Karpas-422 (cell line): Measurements from ENCODE around the gene MEAF6. TPM values are rescaled to one million over a fixed set of nuclear protein-coding genes. Genes with fewer than 3 reads are reported as not detected.
A peak's percentile ranks its signal among the peaks of the same experiment; 100 is the strongest.
"Not testable (repeated sequence)": the region's sequence is repeated elsewhere in the genome, so short reads cannot be mapped to it uniquely, and the experiment has no call there.

ENCODE experiments used
- DNase-seq: peaks from one replicate; pipeline ENCODE4 v3.0.0-alpha.2; 2015
- H2AFZ ChIP-seq: fragments of 200-600 bp; sonication (generic); 2 replicates; pipeline ENCODE4 v1.6.1; 2014; ENCODE audit warnings: antibody characterized with exemption, low read length, mixed read lengths
- H3K27ac ChIP-seq: fragments of 200-600 bp; sonication (generic); 2 replicates; pipeline ENCODE4 v1.5.1; 2014; ENCODE audit warnings: mild to moderate bottlenecking, low read length, moderate library complexity
- H3K27me3 ChIP-seq: fragments of 200-600 bp; sonication (generic); 2 replicates; pipeline ENCODE4 v1.6.1; 2014; ENCODE audit warnings: low read length, mixed read lengths
- H3K36me3 ChIP-seq: fragments of 200-600 bp; sonication (generic); 2 replicates; pipeline ENCODE4 v1.6.1; 2014; ENCODE audit warnings: low read length, mixed read lengths; ENCODE audit not compliant: insufficient read depth
- H3K4me1 ChIP-seq: fragments of 200-600 bp; sonication (generic); 2 replicates; pipeline ENCODE4 v1.6.1; 2014; ENCODE audit warnings: mild to moderate bottlenecking, low read length, mixed read lengths
- H3K4me2 ChIP-seq: fragments of 200-600 bp; sonication (generic); 2 replicates; pipeline ENCODE4 v1.6.1; 2014; ENCODE audit warnings: low read length, low read depth, mild to moderate bottlenecking; ENCODE audit not compliant: poor library complexity, severe bottlenecking
- H3K4me3 ChIP-seq: fragments of 200-600 bp; sonication (generic); 2 replicates; pipeline ENCODE4 v1.5.1; 2014; ENCODE audit warnings: mild to moderate bottlenecking, antibody characterized with exemption, low read length, mixed read lengths
- H3K79me2 ChIP-seq: fragments of 200-600 bp; sonication (generic); 2 replicates; pipeline ENCODE4 v1.6.1; 2014; ENCODE audit warnings: mild to moderate bottlenecking, low read length, mixed read lengths
- H3K9ac ChIP-seq: fragments of 200-600 bp; sonication (generic); 2 replicates; pipeline ENCODE4 v1.6.0; 2014; ENCODE audit warnings: low read length
- H3K9me2 ChIP-seq: fragments of 200-600 bp; sonication (generic), shearing (Covaris generic); replicated peaks from 2 replicates; pipeline ENCODE4 v1.6.0; 2014; ENCODE audit warnings: mild to moderate bottlenecking, low read length, moderate library complexity; ENCODE audit not compliant: insufficient read depth
- H3K9me3 ChIP-seq: fragments of 300-700, 200-600 bp; sonication (generic); 2 replicates; pipeline ENCODE4 v1.6.1; 2014; ENCODE audit warnings: low read length, mixed read lengths
- H4K20me1 ChIP-seq: fragments of 200-600 bp; sonication (generic); 2 replicates; pipeline ENCODE4 v1.6.1; 2014; ENCODE audit warnings: mild to moderate bottlenecking, antibody characterized with exemption, low read length, low read depth; ENCODE audit not compliant: insufficient read depth
- total RNA-seq: library from RNA; depleted of rRNA; stranded (reverse); fragments of >200 nt; shearing (Covaris generic); gene quantifications from 2 replicates; pipeline ENCODE4 v1.2.3, GENCODE V29; 2014; ENCODE audit warnings: low replicate concordance

MEAF6 gene
- total RNA-seq, 1 experiment from 2014 or later, result 105 TPM

GRCh38 chr1:37518241-37518640 lies 3.7 kb upstream of the MEAF6 start:
- H2AFZ ChIP-seq, DNase-seq, H3K4me3 ChIP-seq, H3K27me3 ChIP-seq, H3K9me3 ChIP-seq, H3K4me2 ChIP-seq, H3K9ac ChIP-seq, H3K36me3 ChIP-seq, H3K27ac ChIP-seq, H3K9me2 ChIP-seq, H4K20me1 ChIP-seq: not testable (repeated sequence)
- Histone ChIP-seq H3K4me1 (peaks cover 14% of the 10 kb centered on the region), H3K79me2 (peaks cover 12% of the 10 kb centered on the region)

DNA sequence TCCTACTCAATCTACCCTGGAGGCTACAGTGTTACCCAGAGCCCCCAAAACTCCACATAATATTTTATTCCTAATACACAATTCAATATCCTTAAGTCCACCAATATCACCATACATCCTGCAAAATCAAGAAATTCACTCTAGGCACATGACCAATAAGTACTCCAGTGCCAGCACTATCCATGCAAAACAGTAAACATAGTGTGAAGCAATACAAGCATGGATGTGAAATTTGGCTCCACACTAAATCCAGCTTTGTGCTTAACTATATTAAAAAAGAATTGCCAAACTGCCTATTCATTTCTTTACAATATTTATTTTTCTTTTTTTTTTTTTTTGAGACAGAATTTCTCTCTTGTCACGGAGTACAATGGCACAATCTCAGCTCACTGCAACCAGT lies 3.0 kb upstream of the MEAF6 start:
- H3K9ac ChIP-seq, result no peak overlapping the region
- peaks cover 17% of the 10 kb centered on the region for H3K4me1 ChIP-seq
- no peak for DNase-seq

GRCh38 chr1:37515185-37516034 lies 844 bp upstream of the MEAF6 start:
- peak overlapping the region; percentile 93 for H3K4me3 ChIP-seq
- H2AFZ ChIP-seq, result peak overlapping the region; percentile 97
- H3K9me2 ChIP-seq, result no peaks in the 10 kb centered on the region
- peaks cover 12% of the 10 kb centered on the region; the same call in 1 of the 2 replicates for H3K36me3 ChIP-seq
- H3K27ac ChIP-seq, result no peak overlapping the region
- H3K79me2 ChIP-seq, result peaks cover 34% of the 10 kb centered on the region
- H3K4me1 ChIP-seq, result peaks cover 17% of the 10 kb centered on the region
- H3K4me2 ChIP-seq, result peak overlapping the region; percentile 91
- H4K20me1 ChIP-seq, result peaks cover 6% of the 10 kb centered on the region; the same call in 1 of the 2 replicates
- no peak for DNase-seq
- H3K9me3 ChIP-seq, result no peaks in the 10 kb centered on the region
- peak overlapping the region; percentile 99 for H3K9ac ChIP-seq
- no peaks in the 10 kb centered on the region for H3K27me3 ChIP-seq

More for the DNA sequence above, 3.0 kb upstream of the MEAF6 start:
- Histone ChIP-seq H3K36me3 (no peaks in the 10 kb centered on the region), H3K9me2 (no peaks in the 10 kb centered on the region), H3K9me3 (no peaks in the 10 kb centered on the region), H3K79me2 (peaks cover 19% of the 10 kb centered on the region), H4K20me1 (peaks cover 6% of the 10 kb centered on the region; the same call in 1 of the 2 replicates), H3K27ac (no peak overlapping the region), H3K4me2 (no peak overlapping the region), H3K27me3 (no peaks in the 10 kb centered on the region), H3K4me3 (no peak overlapping the region), H2AFZ (no peak overlapping the region)

- H3K4me2 ChIP-seq, result peak overlapping the region; percentile 91
- 0 out of 2 replicates have a peak overlapping the region, but pooled peaks have one; percentile 37 for H3K27ac ChIP-seq
- no peaks in the 10 kb centered on the region for H3K9me2 ChIP-seq
- H2AFZ ChIP-seq, result 0 out of 2 replicates have a peak overlapping the region, but pooled peaks have one; percentile 90
- no peaks in the 10 kb centered on the region for H3K27me3 ChIP-seq
- H3K79me2 ChIP-seq, result peaks cover 36% of the 10 kb centered on the region
- DNase-seq, result peak; percentile 77
- H3K9me3 ChIP-seq, result no peaks in the 10 kb centered on the region
- peaks cover 19% of the 10 kb centered on the region; the same call in 1 of the 2 replicates for H3K36me3 ChIP-seq
- peak overlapping the region; percentile 99 for H3K9ac ChIP-seq
- H3K4me3 ChIP-seq, result peak overlapping the region; percentile 93
- peaks cover 19% of the 10 kb centered on the region for H3K4me1 ChIP-seq
- H4K20me1 ChIP-seq, result peaks cover 6% of the 10 kb centered on the region; the same call in 1 of the 2 replicates
Measured at GRCh38 chr1:37513795-37514349, 694 bp downstream of the MEAF6 start.

GRCh38 chr1:37509181-37509580 lies 5.4 kb downstream of the MEAF6 start:
- Histone ChIP-seq H4K20me1 (peaks cover 6% of the 10 kb centered on the region; the same call in 1 of the 2 replicates), H3K4me1 (peaks cover 26% of the 10 kb centered on the region), H3K27ac (no peak overlapping the region), H3K79me2 (peaks cover 54% of the 10 kb centered on the region), H2AFZ (no peak overlapping the region), H3K9me2 (no peaks in the 10 kb centered on the region), H3K9ac (no peak overlapping the region), H3K4me3 (no peak overlapping the region), H3K4me2 (no peak overlapping the region), H3K36me3 (peaks cover 36% of the 10 kb centered on the region), H3K9me3 (no peaks in the 10 kb centered on the region), H3K27me3 (no peaks in the 10 kb centered on the region)
- DNase-seq, result no peak

DNA sequence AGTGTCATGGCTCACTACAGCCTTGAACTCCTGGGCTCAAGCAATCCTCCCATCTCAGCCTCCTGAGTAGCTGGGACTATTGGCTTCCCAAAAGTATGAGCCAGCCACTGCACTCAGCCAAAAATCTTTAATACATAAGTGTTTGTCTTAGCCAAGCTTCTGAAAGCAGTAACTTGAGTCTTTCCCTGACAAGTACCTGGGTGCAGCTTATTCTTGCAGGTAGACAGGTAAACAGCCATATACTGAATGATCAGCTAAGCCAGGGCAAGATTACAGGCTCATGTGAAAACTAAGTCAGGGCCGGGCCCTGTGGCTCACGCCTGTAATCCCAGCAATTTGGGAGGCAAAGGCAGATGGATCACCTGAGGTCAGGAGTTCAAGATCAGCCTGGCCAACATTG lies 7.8 kb downstream of the MEAF6 start:
- no peaks in the 10 kb centered on the region for H3K9me2 ChIP-seq
- H3K4me2 ChIP-seq, result no peak overlapping the region
- peaks cover 16% of the 10 kb centered on the region for H3K4me1 ChIP-seq
- no peaks in the 10 kb centered on the region for H3K9me3 ChIP-seq
- no peak overlapping the region for H3K27ac ChIP-seq
- no peak overlapping the region for H2AFZ ChIP-seq
- peaks cover 36% of the 10 kb centered on the region for H3K36me3 ChIP-seq
- H3K27me3 ChIP-seq, result no peaks in the 10 kb centered on the region
- H3K79me2 ChIP-seq, result peaks cover 39% of the 10 kb centered on the region
- no peak for DNase-seq
- H3K4me3 ChIP-seq, result no peak overlapping the region
- H3K9ac ChIP-seq, result no peak overlapping the region
- no peaks in the 10 kb centered on the region for H4K20me1 ChIP-seq

DNA sequence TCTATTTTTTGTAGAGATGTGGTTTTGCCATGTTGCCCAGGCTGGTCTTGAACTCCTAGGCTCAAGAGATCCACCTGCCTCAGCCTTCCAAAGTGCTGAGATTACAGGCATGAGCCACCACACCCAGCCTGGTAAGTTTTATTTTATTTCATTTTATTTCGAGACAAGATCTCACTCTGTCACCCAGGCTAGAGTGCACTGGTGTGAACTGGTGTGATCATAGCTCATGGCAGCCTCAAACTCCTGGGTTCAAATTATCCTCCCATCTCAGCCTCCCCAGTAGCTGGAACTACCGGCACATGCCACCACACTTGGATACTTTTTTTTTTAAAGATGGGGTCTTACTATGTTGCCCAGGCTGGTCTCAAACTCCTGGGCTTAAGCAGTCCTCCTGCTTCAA lies 11.8 kb downstream of the MEAF6 start:
- Histone ChIP-seq H3K79me2 (peaks cover 42% of the 10 kb centered on the region), H3K36me3 (peaks cover 28% of the 10 kb centered on the region)
- not testable (repeated sequence) for H3K4me2 ChIP-seq, H3K27ac ChIP-seq, H3K9me2 ChIP-seq, H3K27me3 ChIP-seq, H2AFZ ChIP-seq, H3K4me3 ChIP-seq, H3K9ac ChIP-seq, H3K9me3 ChIP-seq, DNase-seq, H4K20me1 ChIP-seq, H3K4me1 ChIP-seq

DNA sequence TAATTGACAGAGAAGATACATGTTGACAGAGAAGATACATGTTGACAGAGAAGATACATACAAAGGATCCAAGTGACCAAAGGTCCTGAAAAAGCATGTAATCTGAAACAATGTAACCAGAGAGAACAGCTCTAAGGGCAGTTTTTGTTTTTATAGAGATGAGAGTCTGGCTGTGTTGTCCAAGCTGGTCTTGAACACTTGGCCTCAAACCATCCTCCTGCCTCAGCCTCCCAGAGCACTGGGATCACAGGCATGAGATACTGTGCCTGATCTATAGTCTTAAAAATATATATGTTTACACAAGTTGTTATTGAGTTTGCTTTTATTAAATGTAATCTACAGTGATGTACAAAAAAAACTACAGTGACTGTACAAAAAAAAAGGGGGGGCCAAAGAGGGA lies 12.5 kb downstream of the MEAF6 start:
- Histone ChIP-seq H2AFZ (no peak overlapping the region), H3K27ac (no peak overlapping the region), H3K9me3 (no peaks in the 10 kb centered on the region), H3K9me2 (no peaks in the 10 kb centered on the region), H3K36me3 (peaks cover 28% of the 10 kb centered on the region), H3K4me2 (no peak overlapping the region), H3K9ac (no peak overlapping the region), H3K27me3 (no peaks in the 10 kb centered on the region), H3K4me1 (no peaks in the 10 kb centered on the region), H3K4me3 (no peak overlapping the region), H3K79me2 (peaks cover 44% of the 10 kb centered on the region), H4K20me1 (no peaks in the 10 kb centered on the region)
- no peak for DNase-seq
